ENCODE measurements around the gene ASMTL. TPM values are rescaled to one million over a fixed set of nuclear protein-coding genes. Genes with fewer than 3 reads are reported as not detected.

The ASMTL gene
- total and polyA plus RNA-seq, 2 of the 13 experiments (the other 11 are each of a cell fraction or from before 2014, with no cell fraction given) = 5.6 to 16.3 TPM

- no peak for TF ChIP-seq REST (IDR thresholded peaks at IDR 0.05; ENCODE audit: borderline replicate concordance in 1 of 2, low read depth in 1 of 2, low read length in 2 of 2)
- TF ChIP-seq NFKB2 (CRISPR knock-in tag; IDR thresholded peaks at IDR 0.05; ENCODE audit: borderline replicate concordance) = no peak; the same call in 1 of the 2 replicates
- no peak; the same call in none of the 2 replicates for TF ChIP-seq ELF3 (CRISPR knock-in tag; IDR thresholded peaks at IDR 0.05)
- TF ChIP-seq RFX1 (IDR thresholded peaks at IDR 0.05) = no peak
- TF ChIP-seq NFYB (CRISPR knock-in tag; IDR thresholded peaks at IDR 0.05) = peak; percentile 88
- peak; percentile 92 for TF ChIP-seq ZNF225 (CRISPR knock-in tag; IDR thresholded peaks at IDR 0.05)
- TF ChIP-seq MYNN (CRISPR knock-in tag; IDR thresholded peaks at IDR 0.05; ENCODE audit: low read depth) = no peak
- TF ChIP-seq ZNF83 (CRISPR knock-in tag; IDR thresholded peaks at IDR 0.05; ENCODE audit: borderline replicate concordance) = peak; percentile 97
- no peak for TF ChIP-seq FOXP1 (IDR thresholded peaks at IDR 0.05)
- TF ChIP-seq FOXP1 (CRISPR knock-in tag; IDR thresholded peaks at IDR 0.05) = no peak
- TF ChIP-seq FOXA3 (CRISPR knock-in tag; IDR thresholded peaks at IDR 0.05) = peak; percentile 41; the same call in 1 of the 2 replicates
- TF ChIP-seq ZBTB40 (IDR thresholded peaks at IDR 0.05) = peak; percentile 16; the same call in 1 of the 2 replicates
- TF ChIP-seq ZBTB40 (CRISPR knock-in tag; IDR thresholded peaks at IDR 0.05) = peak; percentile 73
- peak; percentile 95 for TF ChIP-seq SRY (CRISPR knock-in tag; IDR thresholded peaks at IDR 0.05)
- peak; percentile 87 for TF ChIP-seq GMEB1 (CRISPR knock-in tag; IDR thresholded peaks at IDR 0.05; ENCODE audit: borderline replicate concordance)
- TF ChIP-seq PAX8 (CRISPR knock-in tag; IDR thresholded peaks at IDR 0.05; ENCODE audit: borderline replicate concordance) = 0 out of 2 replicates have a peak, but pooled peaks have one; percentile 30
Measured at GRCh38 chrX:1391707-1392375, 60.9 kb downstream of the ASMTL start, which contains the start of gene SLC25A6 (continued).
